ENCODE results near the gene OSBP.

GRCh38 chr11:59542142-59542810 is 73.3 kb downstream of the OSBP start:
- TF ChIP-seq CTCF (IDR thresholded peaks at IDR 0.05; ENCODE audit: low read length), result no peak
- no peak for TF ChIP-seq EZH2 (IDR thresholded peaks at IDR 0.05; ENCODE audit: borderline replicate concordance, low read length)

All from OCI-LY1 (cell line).